Measurements from ENCODE around the gene NDST3.

The NDST3 gene

DNA sequence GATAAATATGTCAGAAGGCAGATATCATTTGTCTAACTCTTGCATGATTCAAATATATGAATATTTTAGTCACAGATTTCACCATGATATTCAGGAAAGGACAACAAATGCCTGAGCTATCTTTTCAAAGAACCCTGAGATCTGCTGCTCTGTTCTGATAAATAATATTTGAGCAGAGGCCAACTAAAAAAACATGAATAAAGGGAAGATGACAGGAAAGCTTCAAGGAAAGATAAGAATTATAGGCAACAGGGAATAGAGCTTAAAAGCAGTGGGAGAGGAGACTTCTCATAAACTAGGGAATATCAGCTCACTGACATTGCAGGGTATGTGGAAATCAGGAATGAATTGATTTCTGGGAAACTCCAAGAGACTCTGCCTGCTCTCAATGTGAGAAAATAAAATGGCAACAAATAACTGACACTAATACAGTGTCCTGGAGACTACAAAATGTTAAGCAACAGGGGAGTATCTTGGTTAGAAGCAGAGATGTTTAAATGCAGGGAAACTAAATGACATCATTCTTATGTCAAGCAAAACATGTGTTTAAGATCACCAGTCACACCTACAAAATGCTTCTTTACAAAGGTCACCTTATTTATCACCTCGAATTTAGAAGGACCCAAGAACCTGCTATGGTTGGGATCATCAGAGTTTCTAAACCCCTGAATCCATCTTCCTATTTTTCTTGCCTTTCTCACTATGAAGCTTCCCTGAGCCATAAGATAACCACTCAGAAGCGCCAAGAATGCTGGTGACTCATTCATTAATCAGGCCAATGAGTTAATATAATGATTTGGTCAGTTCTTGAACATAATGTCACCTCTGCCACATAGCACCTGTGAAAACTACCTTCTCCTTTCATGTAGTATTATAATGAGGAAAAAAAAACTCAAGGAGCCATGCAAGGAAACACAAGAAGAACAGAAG lies 78.1 kb downstream of the NDST3 start:
- Mint-ChIP-seq H3K4me3 (no peak overlapping the region), H3K9me3 (peaks cover 4% of the 10 kb centered on the region), H3K27ac (no peak overlapping the region), H3K4me1 (peaks cover 2% of the 10 kb centered on the region), H3K36me3 (ENCODE audit: low read depth) (no peaks in the 10 kb centered on the region), H3K27me3 (no peaks in the 10 kb centered on the region)
- DNase-seq: no peak
- ATAC-seq: no peak

DNA sequence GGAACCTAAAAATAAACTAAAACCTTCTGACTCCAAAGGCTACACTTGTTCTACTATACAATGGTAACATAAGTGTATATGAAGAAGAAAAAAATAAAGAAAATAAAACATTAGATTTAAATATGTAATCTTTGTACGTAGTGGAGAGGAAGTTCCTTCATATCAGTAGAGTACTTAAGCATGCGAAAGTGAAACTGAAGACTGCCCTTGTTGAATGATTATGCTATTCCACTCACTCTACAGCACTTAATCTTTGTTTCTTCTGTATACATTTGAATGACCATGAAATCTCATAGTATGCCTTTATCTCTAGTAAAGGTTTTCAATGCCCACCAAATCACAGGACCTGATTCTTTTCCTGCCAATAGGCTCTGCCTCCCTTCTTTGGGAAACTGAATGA lies 78.9 kb downstream of the NDST3 start:
- no peak overlapping the region for H3K27ac Mint-ChIP-seq
- ATAC-seq: no peak
- H3K4me1 Mint-ChIP-seq: peaks cover 2% of the 10 kb centered on the region
- no peaks in the 10 kb centered on the region for H3K27me3 Mint-ChIP-seq
- DNase-seq: no peak
- H3K36me3 Mint-ChIP-seq (ENCODE audit: low read depth): no peaks in the 10 kb centered on the region
- no peak overlapping the region for H3K4me3 Mint-ChIP-seq
- H3K9me3 Mint-ChIP-seq: peaks cover 4% of the 10 kb centered on the region

DNA sequence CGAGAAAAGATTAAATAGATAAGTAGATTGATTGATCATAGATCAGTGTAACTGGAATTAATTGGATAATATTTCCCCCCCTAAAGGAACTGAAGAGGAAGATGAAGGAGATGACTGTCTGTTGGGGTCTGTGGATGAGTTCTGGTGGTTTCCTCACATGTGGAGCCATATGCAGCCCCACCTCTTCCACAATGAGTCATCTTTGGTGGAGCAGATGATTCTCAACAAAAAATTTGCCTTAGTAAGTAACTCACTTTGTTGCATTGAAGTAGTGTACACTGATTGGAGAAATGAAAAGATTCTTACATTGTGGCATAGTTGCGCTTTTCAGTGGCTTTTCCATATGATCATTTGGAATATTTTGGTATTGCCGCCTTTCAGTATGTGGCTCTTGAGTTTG lies 80.4 kb downstream of the NDST3 start:
- no peak overlapping the region for H3K27ac Mint-ChIP-seq
- ATAC-seq: no peak
- no peak for DNase-seq

GRCh38 chr4:118120120-118120760 lies 86.0 kb downstream of the NDST3 start:
- no peak overlapping the region for H3K4me3 Mint-ChIP-seq
- ATAC-seq: no peak
- H3K4me1 Mint-ChIP-seq: no peaks in the 10 kb centered on the region
- no peak overlapping the region for H3K27ac Mint-ChIP-seq
- no peaks in the 10 kb centered on the region for H3K27me3 Mint-ChIP-seq
- no peaks in the 10 kb centered on the region for H3K36me3 Mint-ChIP-seq (ENCODE audit: low read depth)
- H3K9me3 Mint-ChIP-seq: no peaks in the 10 kb centered on the region
- no peak for DNase-seq

More for the DNA sequence above, 80.4 kb downstream of the NDST3 start:
- Mint-ChIP-seq H3K36me3 (ENCODE audit: low read depth) (no peaks in the 10 kb centered on the region), H3K9me3 (peaks cover 4% of the 10 kb centered on the region), H3K4me3 (no peak overlapping the region), H3K4me1 (peaks cover 2% of the 10 kb centered on the region), H3K27me3 (no peaks in the 10 kb centered on the region)

DNA sequence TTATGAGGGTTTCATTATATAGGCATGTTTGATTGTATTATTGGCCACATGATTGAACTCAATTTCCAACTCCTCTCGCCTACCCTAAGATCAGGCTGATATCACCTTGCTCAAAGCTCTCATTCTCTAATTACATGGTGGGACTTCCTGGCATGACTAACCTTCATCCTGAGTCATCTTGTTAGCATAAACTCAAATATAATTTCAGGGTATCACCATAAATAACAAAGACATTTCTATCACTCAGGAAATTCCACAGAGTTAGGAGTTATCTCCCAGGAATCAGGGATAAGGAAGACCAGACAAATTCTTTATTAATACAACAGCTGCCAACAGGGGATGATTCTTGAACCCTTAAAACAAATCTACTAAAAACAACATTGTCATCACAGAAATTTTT lies 90.7 kb downstream of the NDST3 start:
- Mint-ChIP-seq H3K27ac (no peak overlapping the region), H3K36me3 (ENCODE audit: low read depth) (no peaks in the 10 kb centered on the region), H3K4me1 (no peaks in the 10 kb centered on the region), H3K27me3 (no peaks in the 10 kb centered on the region), H3K9me3 (no peaks in the 10 kb centered on the region), H3K4me3 (no peak overlapping the region)
- no peak for DNase-seq
- ATAC-seq: no peak

GRCh38 chr4:118139241-118139640 lies 105.0 kb downstream of the NDST3 start:
- Mint-ChIP-seq H3K4me1 (no peaks in the 10 kb centered on the region), H3K27ac (no peak overlapping the region), H3K9me3 (no peaks in the 10 kb centered on the region), H3K36me3 (ENCODE audit: low read depth) (no peaks in the 10 kb centered on the region), H3K4me3 (no peak overlapping the region), H3K27me3 (no peaks in the 10 kb centered on the region)
- ATAC-seq (no peak), DNase-seq (no peak)

GRCh38 chr4:118141240-118141639 lies 107.0 kb downstream of the NDST3 start:
- Mint-ChIP-seq H3K27ac (no peak overlapping the region), H3K9me3 (no peaks in the 10 kb centered on the region), H3K36me3 (ENCODE audit: low read depth) (no peaks in the 10 kb centered on the region), H3K27me3 (no peaks in the 10 kb centered on the region), H3K4me3 (no peak overlapping the region), H3K4me1 (no peaks in the 10 kb centered on the region)
- ATAC-seq: no peak
- DNase-seq: no peak

GRCh38 chr4:118154649-118155048 lies 120.4 kb downstream of the NDST3 start:
- H3K27ac Mint-ChIP-seq: no peak overlapping the region
- H3K36me3 Mint-ChIP-seq (ENCODE audit: low read depth): no peaks in the 10 kb centered on the region
- no peak overlapping the region for H3K4me3 Mint-ChIP-seq
- no peak for DNase-seq
- peaks cover 5% of the 10 kb centered on the region for H3K9me3 Mint-ChIP-seq
- no peak for ATAC-seq
- H3K27me3 Mint-ChIP-seq: no peaks in the 10 kb centered on the region
- no peaks in the 10 kb centered on the region for H3K4me1 Mint-ChIP-seq

DNA sequence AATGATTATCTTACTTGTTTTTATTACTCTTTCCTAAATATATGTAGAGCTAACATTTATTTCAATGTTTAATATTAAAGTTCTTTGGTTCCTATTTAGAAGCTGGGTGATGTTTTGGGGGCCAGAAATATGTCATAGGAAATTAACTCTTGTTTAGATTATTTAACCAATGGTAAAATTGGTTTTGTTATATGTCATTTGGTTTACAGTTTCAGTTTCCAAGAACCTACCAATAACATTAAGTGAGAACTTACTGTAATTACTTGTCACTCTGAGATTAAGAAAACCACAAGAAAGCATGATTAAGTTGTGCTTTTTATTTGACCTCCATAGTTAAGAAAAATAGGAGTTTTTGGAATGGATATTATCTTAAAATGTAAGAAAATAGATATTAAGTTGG lies 121.2 kb downstream of the NDST3 start:
- H3K9me3 Mint-ChIP-seq: peaks cover 12% of the 10 kb centered on the region
- H3K36me3 Mint-ChIP-seq (ENCODE audit: low read depth): no peaks in the 10 kb centered on the region
- H3K27ac Mint-ChIP-seq: no peak overlapping the region
- DNase-seq (no peak), ATAC-seq (no peak)
- H3K27me3 Mint-ChIP-seq: no peaks in the 10 kb centered on the region
- H3K4me3 Mint-ChIP-seq: no peak overlapping the region
- H3K4me1 Mint-ChIP-seq: no peaks in the 10 kb centered on the region

GRCh38 chr4:118158763-118159375 lies 124.6 kb downstream of the NDST3 start:
- Mint-ChIP-seq H3K4me3 (no peak overlapping the region), H3K27me3 (no peaks in the 10 kb centered on the region), H3K36me3 (ENCODE audit: low read depth) (no peaks in the 10 kb centered on the region), H3K9me3 (peaks cover 12% of the 10 kb centered on the region), H3K4me1 (no peaks in the 10 kb centered on the region), H3K27ac (no peak overlapping the region)
- DNase-seq (no peak), ATAC-seq (no peak)

DNA sequence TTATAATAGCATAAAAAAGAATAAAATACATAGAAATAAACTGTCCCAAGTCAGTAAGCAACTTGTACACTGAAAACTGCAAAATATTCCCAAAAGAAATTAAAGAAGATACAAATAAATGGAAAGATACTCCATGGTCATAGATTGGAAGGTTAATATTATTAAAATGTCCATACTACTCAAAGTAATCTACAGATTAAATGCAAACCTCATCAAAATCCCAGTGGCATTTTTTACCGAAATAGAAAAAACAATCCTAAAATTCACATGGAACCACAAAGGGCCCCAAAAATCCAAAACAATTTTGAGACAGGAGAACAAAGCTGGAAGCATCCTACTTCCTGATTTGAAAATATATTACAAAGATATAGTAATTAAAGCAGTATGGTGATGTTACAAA lies 133.0 kb downstream of the NDST3 start:
- H3K9me3 Mint-ChIP-seq: peaks cover 13% of the 10 kb centered on the region
- no peak overlapping the region for H3K4me3 Mint-ChIP-seq
- no peaks in the 10 kb centered on the region for H3K36me3 Mint-ChIP-seq (ENCODE audit: low read depth)
- H3K27ac Mint-ChIP-seq: no peak overlapping the region
- H3K27me3 Mint-ChIP-seq: no peaks in the 10 kb centered on the region
- ATAC-seq: no peak
- H3K4me1 Mint-ChIP-seq: no peaks in the 10 kb centered on the region
- no peak for DNase-seq

- H3K9me3 Mint-ChIP-seq: peaks cover 5% of the 10 kb centered on the region
- no peak overlapping the region for H3K4me3 Mint-ChIP-seq
- DNase-seq (no peak), ATAC-seq (no peak)
- H3K27me3 Mint-ChIP-seq: peaks cover 4% of the 10 kb centered on the region
- no peaks in the 10 kb centered on the region for H3K36me3 Mint-ChIP-seq (ENCODE audit: low read depth)
- no peak overlapping the region for H3K27ac Mint-ChIP-seq
- peaks cover 1% of the 10 kb centered on the region for H3K4me1 Mint-ChIP-seq
Observed at GRCh38 chr4:118171381-118171780, 137.1 kb downstream of the NDST3 start.

- no peak overlapping the region for H3K4me3 Mint-ChIP-seq
- DNase-seq (no peak), ATAC-seq (no peak)
- H3K4me1 Mint-ChIP-seq: peaks cover 1% of the 10 kb centered on the region
- H3K27me3 Mint-ChIP-seq: peaks cover 4% of the 10 kb centered on the region
- H3K36me3 Mint-ChIP-seq (ENCODE audit: low read depth): no peaks in the 10 kb centered on the region
- no peak overlapping the region for H3K27ac Mint-ChIP-seq
- no peaks in the 10 kb centered on the region for H3K9me3 Mint-ChIP-seq
Observed at GRCh38 chr4:118173126-118173525, 138.8 kb downstream of the NDST3 start.

- peak; percentile 49 for ATAC-seq
- Mint-ChIP-seq H3K4me1 (peaks cover 1% of the 10 kb centered on the region), H3K4me3 (no peak overlapping the region), H3K27ac (no peak overlapping the region), H3K27me3 (peaks cover 4% of the 10 kb centered on the region), H3K36me3 (ENCODE audit: low read depth) (no peaks in the 10 kb centered on the region), H3K9me3 (no peaks in the 10 kb centered on the region)
- DNase-seq: no peak
Observed at GRCh38 chr4:118173956-118174725, 139.9 kb downstream of the NDST3 start.
